Calu3 (cell line): Measurements from ENCODE around the gene DBR1. TPM values are rescaled to one million over a fixed set of nuclear protein-coding genes. Genes with fewer than 3 reads are reported as not detected.

Experiments
- BruUV-seq: library from RNA; stranded (reverse); fragments of 400-500 nt; replicated peaks from 2 replicates; lab custom pipeline; 2021; lab: Mats Ljungman, UMichigan
- CTCF ChIA-PET: fragments of 300-600 bp; sonication (Branson Sonifier 250); formaldehyde crosslinking; loops from one replicate; lab custom pipeline; 2022; ENCODE audit warnings: antibody characterized with exemption; lab: Charles Lee
- DNase-seq: peaks from one replicate; pipeline ENCODE4 v3.0.0; 2022
- H3K27ac Mint-ChIP-seq: one replicate; pipeline ENCODE4 v1.8.0; 2022; ENCODE audit warnings: mixed read lengths; ENCODE audit not compliant: unreplicated experiment
- H3K27me3 Mint-ChIP-seq: one replicate; pipeline ENCODE4 v1.8.0; 2022; ENCODE audit warnings: mixed read lengths; ENCODE audit not compliant: unreplicated experiment
- H3K36me3 Mint-ChIP-seq: one replicate; pipeline ENCODE4 v1.8.0; 2022; ENCODE audit warnings: mild to moderate bottlenecking, moderate library complexity, mixed read lengths; ENCODE audit not compliant: insufficient read depth, unreplicated experiment
- H3K4me1 Mint-ChIP-seq: one replicate; pipeline ENCODE4 v1.8.0; 2022; ENCODE audit warnings: mild to moderate bottlenecking, low read depth, mixed read lengths; ENCODE audit not compliant: unreplicated experiment
- H3K4me3 Mint-ChIP-seq: one replicate; pipeline ENCODE4 v1.8.0; 2022; ENCODE audit warnings: mild to moderate bottlenecking, low read depth, moderate library complexity, mixed read lengths; ENCODE audit not compliant: unreplicated experiment
- H3K9me3 Mint-ChIP-seq: one replicate; pipeline ENCODE4 v1.8.0; 2022; ENCODE audit warnings: low read depth, mixed read lengths; ENCODE audit not compliant: unreplicated experiment
- CTCF ChIP-seq: fragments of 200-600 bp; IDR thresholded peaks from one replicate; pipeline ENCODE4 v1.8.0; 2022; ENCODE audit warnings: antibody characterized with exemption; ENCODE audit not compliant: unreplicated experiment
- intact Hi-C: fragments of 100-400 bp; cut with micrococcal nuclease; formaldehyde crosslinking; loops from one replicate; pipeline ENCODE4 v1.10.0; 2022; ENCODE audit not compliant: unreplicated experiment
- total RNA-seq: library from RNA; stranded (reverse); gene quantifications from 2 replicates; pipeline ENCODE4 v1.2.3, GENCODE V29; 2022

Gene DBR1
- total RNA-seq, 1 experiment from 2014 or later: 30.8 TPM

- no peak overlapping the region for H3K27ac Mint-ChIP-seq
- H3K4me3 Mint-ChIP-seq: no peak overlapping the region
- H3K27me3 Mint-ChIP-seq: no peaks in the 10 kb centered on the region
- no peak for TF ChIP-seq CTCF
- intact Hi-C loops: no loop called here
- H3K9me3 Mint-ChIP-seq: no peaks in the 10 kb centered on the region
- H3K36me3 Mint-ChIP-seq: no peaks in the 10 kb centered on the region
- CTCF ChIA-PET: interaction anchor here (0.6 kb wide), 1 partner anchor 1504 kb away, joined by 3 read pairs; no protein-coding TSS in a partner anchor
- peaks cover 19% of the 10 kb centered on the region for H3K4me1 Mint-ChIP-seq
- BruUV-seq: no TSS peak
- DNase-seq: no peak
These were observed 31.5 kb upstream of the DBR1 start for GRCh38 chr3:138206196-138206595.

DNA sequence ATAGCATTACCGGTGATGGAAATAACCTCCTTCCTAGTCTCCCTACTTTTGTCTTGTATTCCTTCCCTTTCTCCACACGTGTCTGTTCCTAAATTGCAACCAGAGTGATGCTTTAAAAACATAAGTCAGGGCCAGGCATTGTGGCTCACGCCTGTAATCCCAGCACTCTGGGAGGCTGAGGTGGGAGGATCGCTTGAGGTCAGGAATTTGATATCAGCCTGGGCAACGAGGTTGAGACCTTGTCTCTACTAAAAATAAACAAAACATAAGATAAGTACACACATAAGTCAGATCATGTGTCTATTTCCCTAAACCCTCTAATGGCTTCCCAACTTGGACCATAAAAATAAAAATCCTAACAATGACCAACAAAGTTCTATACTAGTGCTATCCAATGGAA is 30.8 kb upstream of the DBR1 start:
- intact Hi-C loops: no loop called here
- no peak for DNase-seq
- no TSS peak for BruUV-seq
- Mint-ChIP-seq H3K9me3 (no peaks in the 10 kb centered on the region), H3K27ac (no peak overlapping the region), H3K4me3 (no peak overlapping the region), H3K4me1 (peaks cover 19% of the 10 kb centered on the region), H3K27me3 (no peaks in the 10 kb centered on the region), H3K36me3 (no peaks in the 10 kb centered on the region)
- CTCF ChIA-PET: interaction anchor here (0.6 kb wide), 1 partner anchor 1503 kb away, joined by 3 read pairs; no protein-coding TSS in a partner anchor
- no peak for TF ChIP-seq CTCF

DNA sequence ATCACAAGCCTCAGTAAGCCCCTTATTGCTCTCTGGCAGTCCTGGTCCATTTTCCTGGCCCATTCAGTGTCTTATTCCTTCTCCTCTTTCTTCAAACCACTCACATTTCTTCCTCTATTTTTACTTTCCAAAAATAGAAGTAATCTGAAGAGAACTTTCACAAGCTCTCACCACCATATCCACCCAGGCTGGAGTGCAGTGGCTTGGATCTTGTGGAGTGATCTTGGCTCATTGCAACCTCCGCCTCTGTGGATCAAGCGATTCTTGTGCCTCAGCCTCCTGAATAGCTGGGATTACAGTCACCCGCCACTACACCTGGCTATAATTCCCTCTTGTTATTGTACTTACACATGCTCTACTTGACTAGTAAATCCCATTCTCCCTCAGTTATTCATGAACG is 29.2 kb upstream of the DBR1 start:
- no peak for TF ChIP-seq CTCF
- CTCF ChIA-PET: interaction anchor here (0.6 kb wide), 2 partner anchors 17 to 78 kb away, joined by 3 to 4 read pairs; partner anchors contain the start of gene ARMC8
- BruUV-seq: no TSS peak
- no peaks in the 10 kb centered on the region for H3K36me3 Mint-ChIP-seq
- DNase-seq: no peak
- H3K27me3 Mint-ChIP-seq: no peaks in the 10 kb centered on the region
- H3K27ac Mint-ChIP-seq: no peak overlapping the region
- H3K9me3 Mint-ChIP-seq: no peaks in the 10 kb centered on the region
- peaks cover 27% of the 10 kb centered on the region for H3K4me1 Mint-ChIP-seq
- intact Hi-C loops: no loop called here
- H3K4me3 Mint-ChIP-seq: no peak overlapping the region

DNA sequence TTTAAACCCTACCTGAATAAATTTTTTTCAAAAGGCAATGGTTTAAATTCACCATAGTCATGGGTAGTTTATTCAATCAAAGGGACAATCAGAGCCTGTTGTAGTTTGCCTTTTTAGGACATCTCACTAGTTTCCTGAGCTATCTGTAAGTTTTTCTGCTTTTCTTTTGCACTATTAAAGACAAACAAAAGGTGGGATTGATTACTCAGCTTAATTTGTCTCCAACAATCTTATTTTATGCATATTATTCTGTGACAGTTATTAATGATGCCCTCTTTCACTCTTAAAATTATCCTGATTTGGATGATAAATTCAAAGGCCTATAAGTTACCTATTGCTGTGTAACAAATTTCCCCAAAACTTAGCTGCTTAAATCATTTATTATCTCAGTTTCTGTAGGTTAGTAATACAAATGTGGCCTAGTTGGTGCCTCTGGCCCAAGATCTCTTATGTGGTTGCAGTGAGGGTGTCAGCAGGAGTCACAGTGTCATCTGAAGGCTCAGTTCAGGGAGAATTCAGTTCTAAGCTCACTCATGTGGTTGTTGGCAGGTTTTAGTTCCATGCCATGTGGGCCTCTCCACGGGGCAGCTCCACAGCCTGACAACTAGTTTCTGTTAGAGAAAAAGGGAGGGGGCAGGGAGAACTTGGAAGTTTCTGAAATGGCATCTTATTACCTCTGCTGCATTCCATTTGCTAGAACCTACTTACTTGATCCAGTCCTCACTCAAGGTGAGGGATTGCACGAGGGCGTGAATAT is 28.4 kb upstream of the DBR1 start:
- H3K9me3 Mint-ChIP-seq: no peaks in the 10 kb centered on the region
- intact Hi-C loops: no loop called here
- H3K36me3 Mint-ChIP-seq: no peaks in the 10 kb centered on the region
- DNase-seq: no peak
- H3K27ac Mint-ChIP-seq: no peak overlapping the region
- CTCF ChIA-PET: interaction anchor here (0.6 kb wide), 1 partner anchor 16 kb away, joined by 4 read pairs; the partner anchor contains the start of gene ARMC8
- no TSS peak for BruUV-seq
- H3K4me3 Mint-ChIP-seq: no peak overlapping the region
- H3K4me1 Mint-ChIP-seq: peaks cover 27% of the 10 kb centered on the region
- H3K27me3 Mint-ChIP-seq: no peaks in the 10 kb centered on the region
- no peak for TF ChIP-seq CTCF
